T-helper 2 cell treated with Interferon-gamma antibody and Interleukin-4, amounts not matched to agents 5 μg/mL and 100 μg/mL, for 36 hours (primary cell): ENCODE measurements around the gene ZNRF1.
"Not testable (repeated sequence)": the region's sequence is repeated elsewhere in the genome, so short reads cannot be mapped to it uniquely, and the experiment has no call there.

Experiments used
- DNase-seq: peaks from one replicate; pipeline ENCODE4 v3.0.0; 2021; ENCODE audit warnings: low spot score
- H3K27ac Mint-ChIP-seq: one replicate; pipeline ENCODE4 v1.8.0; 2021; ENCODE audit warnings: mild to moderate bottlenecking, mixed read lengths
- H3K27me3 Mint-ChIP-seq: one replicate; pipeline ENCODE4 v1.8.0; 2021; ENCODE audit warnings: low read depth, mixed read lengths
- H3K36me3 Mint-ChIP-seq: one replicate; pipeline ENCODE4 v1.8.0; 2021; ENCODE audit warnings: low read depth, mixed read lengths
- H3K4me1 Mint-ChIP-seq: one replicate; pipeline ENCODE4 v1.8.0; 2021; ENCODE audit warnings: low read depth, mixed read lengths
- H3K4me3 Mint-ChIP-seq: one replicate; pipeline ENCODE4 v1.8.0; 2022; ENCODE audit warnings: mild to moderate bottlenecking, moderate library complexity, mixed read lengths
- H3K9me3 Mint-ChIP-seq: one replicate; pipeline ENCODE4 v1.8.0; 2021; ENCODE audit warnings: mixed read lengths

ZNRF1 gene

GRCh38 chr16:74998481-74999218 is at the start of gene ZNRF1:
ZNRF1 (plus strand) TSS chr16:74999024; CDS start chr16:74999672, 648 bp downstream.
- peak within 1 kb of the TSS; percentile 84 for H3K4me3 Mint-ChIP-seq
- H3K27me3 Mint-ChIP-seq: peaks cover 5% of the 10 kb centered on the region
- H3K4me1 Mint-ChIP-seq: peaks cover 23% of the 10 kb centered on the region
- H3K36me3 Mint-ChIP-seq: peaks cover 4% of the 10 kb centered on the region
- DNase-seq: peak; percentile 77
- peak within 1 kb of the TSS; percentile 84 for H3K27ac Mint-ChIP-seq
- H3K9me3 Mint-ChIP-seq: no peaks in the 10 kb centered on the region

DNA sequence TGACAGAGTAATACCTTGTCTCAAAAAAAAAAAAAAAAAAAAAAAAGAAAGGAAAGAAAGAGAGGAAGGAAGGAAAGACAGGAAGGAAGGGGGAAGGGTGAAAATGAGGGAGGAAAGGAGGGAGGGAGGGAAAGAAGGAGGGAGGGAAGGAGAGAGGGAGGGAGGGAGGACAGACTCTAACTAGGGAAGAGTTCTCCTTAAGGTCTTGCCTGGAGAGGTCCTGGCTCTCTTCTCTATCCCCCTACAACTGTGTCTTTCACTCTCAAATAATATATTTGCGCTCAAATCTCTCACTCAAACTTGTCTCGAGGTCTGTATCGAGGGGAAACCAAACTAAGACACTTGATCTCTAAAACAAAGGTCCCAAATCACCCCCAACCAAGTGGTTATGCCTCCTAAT is 49.5 kb upstream of the ZNRF1 start:
- no peaks in the 10 kb centered on the region for H3K9me3 Mint-ChIP-seq
- H3K4me3 Mint-ChIP-seq: no peak overlapping the region
- no peaks in the 10 kb centered on the region for H3K27me3 Mint-ChIP-seq
- H3K4me1 Mint-ChIP-seq: no peaks in the 10 kb centered on the region
- DNase-seq: no peak
- H3K27ac Mint-ChIP-seq: no peak overlapping the region
- H3K36me3 Mint-ChIP-seq: peaks cover 27% of the 10 kb centered on the region

- Mint-ChIP-seq H3K27ac (no peak overlapping the region), H3K36me3 (peaks cover 32% of the 10 kb centered on the region), H3K9me3 (no peaks in the 10 kb centered on the region), H3K27me3 (no peaks in the 10 kb centered on the region), H3K4me1 (no peaks in the 10 kb centered on the region), H3K4me3 (no peak overlapping the region)
- DNase-seq: no peak
These were observed 48.3 kb upstream of the ZNRF1 start for GRCh38 chr16:74950511-74950910.

- H3K9me3 Mint-ChIP-seq: no peaks in the 10 kb centered on the region
- DNase-seq: no peak
- H3K36me3 Mint-ChIP-seq: peaks cover 34% of the 10 kb centered on the region
- no peaks in the 10 kb centered on the region for H3K4me1 Mint-ChIP-seq
- no peak overlapping the region for H3K4me3 Mint-ChIP-seq
- H3K27ac Mint-ChIP-seq: no peak overlapping the region
- no peaks in the 10 kb centered on the region for H3K27me3 Mint-ChIP-seq
These were observed 47.6 kb upstream of the ZNRF1 start for GRCh38 chr16:74951206-74951605.

DNA sequence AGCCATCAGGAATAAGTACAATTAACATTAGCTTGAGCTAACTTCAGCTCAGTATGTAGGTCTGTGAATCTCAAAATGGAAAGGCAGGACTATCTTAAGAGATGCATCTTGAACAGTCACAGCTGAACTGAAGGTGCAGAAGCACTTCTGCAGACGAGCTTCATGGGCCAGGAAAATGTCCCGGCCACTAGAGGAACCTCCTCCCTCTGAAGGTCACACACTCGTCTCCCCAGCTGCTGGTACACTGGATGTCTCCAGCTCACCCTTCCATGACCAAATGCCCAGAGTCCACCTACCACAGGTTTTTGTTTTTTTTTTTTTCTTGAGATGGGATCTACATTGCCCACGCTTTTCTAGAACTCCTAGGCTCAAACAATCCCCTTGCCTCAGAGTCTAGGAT is 47.1 kb upstream of the ZNRF1 start:
- H3K4me1 Mint-ChIP-seq: peaks cover 2% of the 10 kb centered on the region
- H3K27me3 Mint-ChIP-seq: no peaks in the 10 kb centered on the region
- no peak for DNase-seq
- peak overlapping the region; percentile 15 for H3K27ac Mint-ChIP-seq
- peaks cover 37% of the 10 kb centered on the region for H3K36me3 Mint-ChIP-seq
- H3K9me3 Mint-ChIP-seq: no peaks in the 10 kb centered on the region
- H3K4me3 Mint-ChIP-seq: no peak overlapping the region

DNA sequence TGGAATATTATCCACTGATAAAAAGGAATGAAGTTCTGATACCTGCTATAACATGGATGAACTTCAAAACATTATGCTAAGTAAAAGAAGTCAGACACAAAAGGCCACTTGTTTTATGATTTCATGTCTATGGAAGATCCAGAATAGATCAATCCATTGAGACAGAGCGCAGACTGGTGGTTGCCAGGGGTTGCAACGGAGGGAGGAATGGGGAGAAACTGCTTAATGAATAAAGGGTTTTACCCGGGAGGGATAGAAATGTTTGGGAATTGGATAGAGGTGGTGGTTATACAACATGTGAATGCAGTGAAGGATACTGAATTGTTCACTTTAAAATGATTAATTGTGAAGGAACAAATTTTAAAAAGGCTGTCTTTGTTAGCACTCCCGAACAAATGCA is 44.1 kb upstream of the ZNRF1 start:
- H3K27ac Mint-ChIP-seq: no peak overlapping the region
- H3K4me1 Mint-ChIP-seq: peaks cover 4% of the 10 kb centered on the region
- no peak overlapping the region for H3K4me3 Mint-ChIP-seq
- peaks cover 27% of the 10 kb centered on the region for H3K36me3 Mint-ChIP-seq
- no peak for DNase-seq
- no peaks in the 10 kb centered on the region for H3K9me3 Mint-ChIP-seq
- no peaks in the 10 kb centered on the region for H3K27me3 Mint-ChIP-seq

GRCh38 chr16:74973304-74973703 is 25.5 kb upstream of the ZNRF1 start:
- peaks cover 6% of the 10 kb centered on the region for H3K36me3 Mint-ChIP-seq
- H3K27ac Mint-ChIP-seq: no peak overlapping the region
- DNase-seq: no peak
- H3K9me3 Mint-ChIP-seq: no peaks in the 10 kb centered on the region
- no peak overlapping the region for H3K4me3 Mint-ChIP-seq
- H3K4me1 Mint-ChIP-seq: no peaks in the 10 kb centered on the region
- no peaks in the 10 kb centered on the region for H3K27me3 Mint-ChIP-seq

GRCh38 chr16:74975591-74975990 is 23.2 kb upstream of the ZNRF1 start:
- Mint-ChIP-seq H3K27ac (no peak overlapping the region), H3K27me3 (no peaks in the 10 kb centered on the region), H3K36me3 (peaks cover 8% of the 10 kb centered on the region), H3K4me1 (no peaks in the 10 kb centered on the region), H3K4me3 (no peak overlapping the region), H3K9me3 (no peaks in the 10 kb centered on the region)
- DNase-seq: no peak

- Mint-ChIP-seq H3K36me3 (peaks cover 7% of the 10 kb centered on the region), H3K27me3 (no peaks in the 10 kb centered on the region), H3K4me3 (no peak overlapping the region), H3K4me1 (peaks cover 8% of the 10 kb centered on the region), H3K27ac (no peak overlapping the region), H3K9me3 (no peaks in the 10 kb centered on the region)
- no peak for DNase-seq
These were observed 16.6 kb upstream of the ZNRF1 start for GRCh38 chr16:74982256-74982655.

DNA sequence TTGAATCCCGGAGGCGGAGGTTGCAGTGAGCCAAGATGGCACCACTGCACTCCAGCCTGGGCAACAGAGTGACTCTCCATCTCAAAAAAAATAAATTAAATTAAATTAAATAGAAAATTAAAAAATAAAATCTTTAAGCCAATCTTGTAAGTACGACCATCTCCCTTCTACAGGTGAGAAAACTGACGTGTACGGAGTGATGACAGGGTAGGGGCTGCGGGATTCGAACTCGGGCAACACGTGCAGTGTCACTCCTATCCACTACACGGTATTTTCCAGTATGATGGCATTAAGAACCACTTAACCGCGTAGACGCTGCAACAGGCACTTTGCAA is 14.7 kb upstream of the ZNRF1 start:
- no peak for DNase-seq
- Mint-ChIP-seq H3K4me1 (peaks cover 8% of the 10 kb centered on the region), H3K27me3 (peaks cover 2% of the 10 kb centered on the region), H3K27ac (peak overlapping the region; percentile 75), H3K9me3 (no peaks in the 10 kb centered on the region), H3K36me3 (peaks cover 2% of the 10 kb centered on the region), H3K4me3 (peak overlapping the region; percentile 92)

GRCh38 chr16:74984529-74985296 is 14.1 kb upstream of the ZNRF1 start, which contains the start of gene WDR59:
WDR59 (minus strand) TSS chr16:74985123; CDS start chr16:74985017, 106 bp downstream.
- peaks cover 8% of the 10 kb centered on the region for H3K4me1 Mint-ChIP-seq
- H3K36me3 Mint-ChIP-seq: peaks cover 2% of the 10 kb centered on the region

GRCh38 chr16:74987027-74987681 is 11.7 kb upstream of the ZNRF1 start:
- H3K9me3 Mint-ChIP-seq: no peaks in the 10 kb centered on the region
- no peak for DNase-seq
- H3K36me3 Mint-ChIP-seq: peaks cover 2% of the 10 kb centered on the region
- no peak overlapping the region for H3K4me3 Mint-ChIP-seq
- peaks cover 8% of the 10 kb centered on the region for H3K4me1 Mint-ChIP-seq
- H3K27me3 Mint-ChIP-seq: peaks cover 7% of the 10 kb centered on the region
- H3K27ac Mint-ChIP-seq: no peak overlapping the region

More at GRCh38 chr16:74984529-74985296, 14.1 kb upstream of the ZNRF1 start, which contains the start of gene WDR59:
- H3K9me3 Mint-ChIP-seq: no peaks in the 10 kb centered on the region
- peak within 1 kb of the TSS; percentile 92 for H3K4me3 Mint-ChIP-seq
- H3K27me3 Mint-ChIP-seq: peaks cover 2% of the 10 kb centered on the region
- H3K27ac Mint-ChIP-seq: peak within 1 kb of the TSS; percentile 94
- DNase-seq: peak; percentile 99

GRCh38 chr16:74989864-74990263 is 9.0 kb upstream of the ZNRF1 start:
- H3K27me3 Mint-ChIP-seq: peaks cover 10% of the 10 kb centered on the region
- not testable (repeated sequence) for H3K36me3 Mint-ChIP-seq, H3K4me3 Mint-ChIP-seq, H3K9me3 Mint-ChIP-seq, H3K4me1 Mint-ChIP-seq, H3K27ac Mint-ChIP-seq, DNase-seq

DNA sequence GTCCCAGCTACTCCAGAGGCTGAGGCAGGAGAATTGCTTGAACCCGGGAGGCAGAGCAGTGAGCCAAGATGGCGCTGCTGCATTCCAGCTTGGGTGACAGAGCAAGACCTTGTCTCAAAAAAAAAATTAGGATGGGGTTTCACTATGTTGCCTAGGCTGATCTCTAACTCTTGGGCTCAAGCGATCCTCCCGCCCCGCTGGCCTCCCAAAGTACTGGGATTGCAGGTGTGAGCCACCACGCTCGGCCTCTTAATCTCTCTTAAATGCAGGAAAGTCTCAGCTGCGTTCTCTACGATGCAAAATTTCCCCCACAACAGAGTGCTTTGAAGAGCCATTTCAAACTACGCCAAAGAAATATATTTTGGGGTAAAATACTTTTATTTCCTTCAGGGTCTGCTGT is 8.0 kb upstream of the ZNRF1 start:
- Mint-ChIP-seq H3K4me1 (no peaks in the 10 kb centered on the region), H3K27me3 (peaks cover 10% of the 10 kb centered on the region), H3K9me3 (no peaks in the 10 kb centered on the region), H3K4me3 (no peak overlapping the region), H3K36me3 (no peaks in the 10 kb centered on the region), H3K27ac (no peak overlapping the region)
- DNase-seq: no peak
